DND-41 (cell line): ENCODE measurements around the gene PAXIP1.
A peak's percentile ranks its signal among the peaks of the same experiment; 100 is the strongest.

Experiments
- EZH2 ChIP-seq: IDR thresholded peaks from 3 replicates; pipeline ENCODE4 v1.6.1; 2012; ENCODE audit warnings: borderline replicate concordance, low read depth, mild to moderate bottlenecking, moderate library complexity, low read length, inconsistent platforms; ENCODE audit not compliant: severe bottlenecking
- TF ChIP-seq, protein P1 (sequence below): IDR thresholded peaks from 2 replicates; pipeline ENCODE4 v1.5.1; 2012; ENCODE audit warnings: borderline replicate concordance, low read length, moderate library complexity, mild to moderate bottlenecking; ENCODE audit not compliant: poor library complexity, severe bottlenecking; ENCODE audit errors: extremely low read depth

DNA sequence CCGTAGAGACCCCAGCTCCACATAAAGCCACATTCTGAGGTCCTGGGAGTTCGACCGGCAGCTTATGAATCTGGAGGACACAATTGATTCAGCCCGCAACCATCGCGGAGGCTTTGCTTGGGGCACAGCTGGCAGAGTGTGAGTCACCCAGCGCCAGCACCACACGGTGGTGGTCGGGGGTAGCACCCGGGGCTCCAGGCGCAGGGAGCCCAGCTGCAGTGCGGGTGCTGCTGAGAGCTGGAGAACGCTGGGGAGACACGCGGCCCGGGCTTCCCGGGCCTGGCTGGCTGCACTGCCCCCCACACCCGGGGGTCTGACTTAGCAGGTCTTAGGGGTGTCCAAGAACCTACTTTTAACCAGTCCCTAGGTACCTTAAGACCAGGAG, 87.9 kb downstream of the PAXIP1 start:
- TF ChIP-seq, protein P1, sequence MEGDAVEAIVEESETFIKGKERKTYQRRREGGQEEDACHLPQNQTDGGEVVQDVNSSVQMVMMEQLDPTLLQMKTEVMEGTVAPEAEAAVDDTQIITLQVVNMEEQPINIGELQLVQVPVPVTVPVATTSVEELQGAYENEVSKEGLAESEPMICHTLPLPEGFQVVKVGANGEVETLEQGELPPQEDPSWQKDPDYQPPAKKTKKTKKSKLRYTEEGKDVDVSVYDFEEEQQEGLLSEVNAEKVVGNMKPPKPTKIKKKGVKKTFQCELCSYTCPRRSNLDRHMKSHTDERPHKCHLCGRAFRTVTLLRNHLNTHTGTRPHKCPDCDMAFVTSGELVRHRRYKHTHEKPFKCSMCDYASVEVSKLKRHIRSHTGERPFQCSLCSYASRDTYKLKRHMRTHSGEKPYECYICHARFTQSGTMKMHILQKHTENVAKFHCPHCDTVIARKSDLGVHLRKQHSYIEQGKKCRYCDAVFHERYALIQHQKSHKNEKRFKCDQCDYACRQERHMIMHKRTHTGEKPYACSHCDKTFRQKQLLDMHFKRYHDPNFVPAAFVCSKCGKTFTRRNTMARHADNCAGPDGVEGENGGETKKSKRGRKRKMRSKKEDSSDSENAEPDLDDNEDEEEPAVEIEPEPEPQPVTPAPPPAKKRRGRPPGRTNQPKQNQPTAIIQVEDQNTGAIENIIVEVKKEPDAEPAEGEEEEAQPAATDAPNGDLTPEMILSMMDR = peak; percentile 44
- no peak for TF ChIP-seq EZH2
